GM12874 (cell line): ENCODE results near the gene RHOA.

Source experiments
- CTCF ChIP-seq: IDR thresholded peaks from 2 replicates; pipeline ENCODE4 v1.5.1; 2011; ENCODE audit warnings: low read depth, mild to moderate bottlenecking, control low read depth, low read length, moderate library complexity; ENCODE audit not compliant: insufficient read depth

The RHOA gene

DNA sequence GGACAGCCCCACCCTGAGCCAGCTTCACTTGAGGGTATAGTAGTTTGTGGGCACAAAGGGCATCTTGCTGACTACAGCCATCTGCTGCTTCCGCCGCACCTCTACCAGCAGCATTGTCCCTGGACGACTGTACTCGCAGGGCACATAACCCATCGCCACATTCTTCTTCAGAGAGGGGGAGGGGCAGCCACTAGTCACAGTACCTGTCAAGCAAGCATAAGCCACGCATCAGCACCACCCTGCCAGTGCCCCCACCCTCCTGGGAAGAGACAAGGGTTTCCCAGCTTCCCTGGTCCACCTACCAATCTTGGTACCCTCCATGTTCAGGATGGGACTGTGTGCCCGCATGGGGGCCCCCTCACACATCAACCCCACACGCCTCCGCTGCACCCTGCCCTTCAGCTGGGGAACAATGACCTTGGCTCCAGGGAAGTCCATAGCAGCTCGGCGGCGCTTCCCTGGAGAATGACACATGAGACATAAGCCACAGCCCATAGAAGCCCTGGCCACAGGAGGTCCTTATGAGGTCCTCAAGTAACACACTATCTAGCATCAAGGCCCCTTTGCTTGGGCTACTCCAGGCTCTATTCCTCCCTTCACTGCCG, 5.8 kb upstream of the RHOA start:
- no peak for TF ChIP-seq CTCF

- no peak for TF ChIP-seq CTCF
These were observed 5.1 kb upstream of the RHOA start for GRCh38 chr3:49416867-49417266.

DNA sequence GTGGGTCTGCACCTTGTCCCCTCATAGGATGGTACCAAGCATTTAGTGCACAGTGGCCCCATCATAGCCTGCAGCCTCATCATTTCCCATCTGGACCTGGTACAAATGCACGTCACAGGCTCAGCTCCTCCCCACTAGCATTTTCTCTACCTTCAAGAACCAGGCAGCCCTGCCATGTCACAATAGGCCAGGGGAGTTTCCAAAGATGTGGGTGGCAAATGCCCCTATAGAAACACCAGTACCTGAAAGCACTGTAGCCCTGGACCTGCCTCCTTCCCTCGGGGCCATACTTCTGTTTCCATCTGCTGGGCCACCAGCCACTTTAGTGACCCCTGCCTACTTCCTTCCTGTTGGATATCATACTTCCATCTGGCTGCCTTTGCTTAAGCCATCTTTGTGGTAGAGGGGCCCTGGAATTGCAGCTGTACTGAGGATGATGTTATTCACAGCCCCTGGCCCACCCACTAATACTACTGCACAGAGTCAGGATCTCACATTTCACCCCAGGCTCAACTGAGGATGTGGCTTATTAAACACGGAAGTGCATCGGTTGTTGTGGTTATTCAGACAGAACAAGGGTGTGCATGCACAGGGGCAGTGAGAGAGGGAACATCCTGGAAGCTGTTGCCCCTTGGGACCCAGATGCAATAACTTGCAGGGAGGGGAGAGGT, 4.3 kb upstream of the RHOA start:
- no peak for TF ChIP-seq CTCF

DNA sequence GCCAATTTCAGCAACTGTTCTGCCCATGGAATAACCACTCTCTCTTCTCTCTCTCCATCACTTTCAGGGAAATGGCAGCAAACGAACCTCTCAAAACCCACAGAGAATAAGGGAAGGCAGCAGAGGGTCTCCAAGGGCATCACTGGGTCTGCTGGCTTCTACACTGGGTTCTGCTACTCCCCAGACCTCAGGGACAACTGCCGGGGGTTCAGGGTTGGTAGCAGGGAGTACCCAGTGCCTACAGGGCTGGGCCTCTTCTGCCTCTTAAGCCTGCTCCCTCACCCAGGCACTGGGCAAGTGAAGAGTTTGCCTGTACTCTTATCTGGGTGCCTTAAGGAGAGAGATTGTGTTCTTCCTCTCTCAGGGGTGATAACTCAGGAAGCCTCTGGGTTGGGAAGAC, 3.0 kb upstream of the RHOA start:
- TF ChIP-seq CTCF, result no peak

GRCh38 chr3:49413338-49413734, 1.6 kb upstream of the RHOA start:
- no peak for TF ChIP-seq CTCF

DNA sequence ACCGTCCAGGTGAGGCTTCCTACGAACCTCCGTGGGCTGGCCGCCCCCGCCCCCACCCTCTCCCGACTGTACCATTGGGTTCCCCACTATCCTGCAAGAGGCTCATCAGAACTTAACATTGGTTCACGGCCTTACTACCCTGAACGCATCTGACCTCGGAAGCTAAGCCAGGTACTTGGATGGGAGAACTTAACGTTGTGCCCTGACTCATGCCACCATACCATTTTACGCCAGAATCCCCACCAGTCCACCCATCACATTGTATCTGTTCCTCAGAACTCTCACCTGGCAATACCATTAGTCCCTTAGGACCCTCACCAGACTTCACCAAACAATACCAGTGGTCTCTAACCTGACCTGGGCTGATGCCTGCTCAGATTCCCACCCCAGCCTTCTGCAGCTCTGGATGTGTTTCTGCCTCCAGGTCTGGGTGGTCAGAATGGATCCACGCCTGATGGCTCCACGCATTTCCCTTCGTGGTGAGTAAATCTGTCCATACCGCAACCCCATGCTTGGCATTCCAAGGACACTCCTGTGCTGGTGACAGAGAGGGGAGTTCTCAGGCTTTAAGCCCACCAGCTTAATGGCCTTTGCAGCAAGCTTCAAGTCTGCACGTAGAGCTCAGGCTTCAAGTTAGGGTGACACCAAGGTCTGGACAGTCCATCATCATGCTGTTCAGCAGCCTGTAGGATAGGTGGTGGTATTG, 1.0 kb upstream of the RHOA start:
- no peak for TF ChIP-seq CTCF

- TF ChIP-seq CTCF, result no peak
These were observed 225 bp downstream of the RHOA start for GRCh38 chr3:49411535-49411967.
